SJSA1 (cell line): ENCODE results near the gene ITGA5. TPM values are rescaled to one million over a fixed set of nuclear protein-coding genes. Genes with fewer than 3 reads are reported as not detected.

ENCODE experiments used
- DNase-seq, 2 experiments: peaks; one replicate each; pipeline ENCODE4 v3.0.0-alpha.2; 2015 to 2020; ENCODE audit warnings: low spot score in 2 of 2, low read depth in 1 of 2
- H3K27ac ChIP-seq: fragments of 250-450 bp; sonication (Bioruptor Pico); 2 replicates; pipeline ENCODE4 v1.5.1; 2020; ENCODE audit warnings: mild to moderate bottlenecking, moderate library complexity
- H3K27me3 ChIP-seq: fragments of 250-450 bp; sonication (Bioruptor Pico); replicated peaks from 2 replicates; pipeline ENCODE4 v1.5.1; 2020; ENCODE audit warnings: mild to moderate bottlenecking, moderate library complexity
- H3K36me3 ChIP-seq: fragments of 250-450 bp; sonication (Bioruptor Pico); 2 replicates; pipeline ENCODE4 v1.5.1; 2020; ENCODE audit warnings: mild to moderate bottlenecking
- H3K4me1 ChIP-seq: fragments of 250-450 bp; sonication (Bioruptor Pico); replicated peaks from 2 replicates; pipeline ENCODE4 v1.6.1; 2021; ENCODE audit warnings: mild to moderate bottlenecking
- H3K4me3 ChIP-seq: fragments of 250-450 bp; sonication (Bioruptor Pico); 2 replicates; pipeline ENCODE4 v1.5.1; 2020; ENCODE audit warnings: mild to moderate bottlenecking
- H3K9me3 ChIP-seq: fragments of 250-450 bp; sonication (Bioruptor Pico); replicated peaks from 2 replicates; pipeline ENCODE4 v1.5.1; 2020; ENCODE audit warnings: mild to moderate bottlenecking
- total RNA-seq: library from RNA; depleted of rRNA; stranded (reverse); fragments of >200 nt; shearing (Covaris generic); gene quantifications from 2 replicates; pipeline ENCODE4 v1.2.3, GENCODE V29; 2014

The ITGA5 gene
- total RNA-seq, 1 experiment from 2014 or later: 99.4 TPM

DNA sequence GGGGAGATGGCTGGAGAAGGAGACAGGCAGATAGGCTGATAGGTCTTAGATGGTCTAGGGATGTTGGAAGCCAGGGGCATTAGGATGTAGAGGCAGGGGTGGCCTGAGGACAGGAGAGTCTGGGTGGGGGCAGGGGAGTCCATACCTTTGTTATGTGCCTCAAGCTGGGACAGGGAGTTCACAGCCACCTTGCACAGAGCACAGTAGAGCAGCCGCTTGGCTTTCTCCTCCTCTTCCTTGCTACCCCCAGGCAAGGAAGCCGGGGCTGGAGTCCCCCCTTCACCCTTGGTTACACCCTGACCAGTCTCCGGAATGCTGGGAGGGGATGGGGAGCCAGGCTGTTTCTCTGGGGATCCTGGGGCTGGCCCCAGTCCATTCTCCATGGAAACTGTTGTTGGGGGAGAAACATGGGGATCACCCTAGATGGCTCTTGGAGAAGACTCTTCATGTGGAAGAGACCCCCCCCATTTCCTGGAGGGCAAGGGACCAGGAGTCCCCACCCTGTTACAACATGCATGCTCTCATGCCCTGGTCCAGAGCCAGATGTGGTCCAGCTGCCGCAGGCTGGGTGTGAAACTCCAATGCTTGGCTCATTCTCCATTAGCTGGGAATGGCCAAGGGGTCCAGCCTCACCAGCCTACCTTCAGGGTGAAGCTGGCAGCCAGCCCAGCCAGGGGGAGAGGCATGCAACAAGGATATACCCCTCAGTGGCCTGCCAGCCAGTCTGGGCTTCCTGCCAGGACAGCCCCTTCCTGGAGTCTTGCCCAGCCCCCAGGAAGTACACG is 47.5 kb downstream of the ITGA5 start:
- no peak for DNase-seq
- Histone ChIP-seq H3K36me3 (no peaks in the 10 kb centered on the region), H3K27ac (no peak overlapping the region), H3K4me3 (no peak overlapping the region), H3K9me3 (no peaks in the 10 kb centered on the region), H3K27me3 (no peaks in the 10 kb centered on the region), H3K4me1 (peaks cover 32% of the 10 kb centered on the region)

DNA sequence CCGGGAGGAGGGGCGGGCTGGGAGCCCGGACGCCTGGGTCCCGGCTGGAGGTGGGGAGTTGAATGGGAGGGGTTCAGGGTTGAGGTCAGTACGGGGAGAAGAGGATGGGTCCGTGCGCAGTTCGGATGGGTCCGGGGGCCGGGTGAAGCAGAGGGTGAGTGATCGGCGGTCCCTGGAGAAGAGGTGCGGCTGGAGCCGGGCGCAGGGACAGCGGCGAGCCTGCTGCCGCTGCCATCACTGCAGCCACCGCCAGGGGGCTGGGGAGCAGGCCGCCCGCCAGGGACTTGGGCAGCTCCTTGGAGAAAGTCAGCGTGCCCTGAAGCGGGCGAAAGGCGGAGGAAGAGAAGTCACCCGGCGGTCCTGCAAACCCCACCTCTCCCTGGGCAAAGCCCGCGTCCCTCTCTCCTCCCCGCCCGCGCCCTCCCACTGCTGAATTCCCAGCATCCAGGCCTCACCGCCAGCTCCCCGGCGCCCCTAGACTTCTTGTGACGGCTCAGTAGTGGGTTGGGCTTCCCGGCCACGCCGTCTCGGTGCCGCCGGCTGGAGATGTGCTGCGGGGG is 48.8 kb downstream of the ITGA5 start:
- DNase-seq: peak; percentile 70 to 89
- H3K4me1 ChIP-seq: peaks cover 31% of the 10 kb centered on the region
- H3K36me3 ChIP-seq: no peaks in the 10 kb centered on the region
- no peaks in the 10 kb centered on the region for H3K9me3 ChIP-seq
- H3K4me3 ChIP-seq: peak overlapping the region; percentile 26
- H3K27ac ChIP-seq: no peak overlapping the region
- no peaks in the 10 kb centered on the region for H3K27me3 ChIP-seq

DNA sequence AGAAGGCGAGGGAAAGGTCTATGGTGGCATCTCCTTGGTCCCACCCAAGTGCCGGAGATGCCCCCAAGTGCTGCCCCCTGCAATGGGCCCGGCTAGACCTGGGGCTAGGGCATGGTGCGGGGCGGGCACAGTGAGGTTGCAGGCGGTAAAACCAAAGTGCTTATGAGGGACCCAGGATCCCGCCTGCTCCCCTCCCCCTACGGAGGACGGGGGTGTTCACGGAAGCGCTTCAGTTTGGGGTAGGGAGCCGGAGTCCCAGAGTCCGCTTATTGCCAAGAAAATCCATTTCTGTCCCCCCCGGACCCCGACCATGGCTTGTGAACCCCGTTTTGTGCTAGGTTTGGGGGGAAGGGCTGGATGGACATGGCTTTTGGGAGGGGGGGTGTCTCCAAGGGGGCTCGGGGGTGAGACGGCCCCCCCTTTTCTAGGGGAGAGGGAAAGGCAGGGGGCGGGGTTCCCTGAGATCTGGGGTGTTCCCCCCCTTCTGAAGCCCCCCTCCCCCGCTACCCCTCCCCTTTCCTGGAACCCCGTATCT is 49.4 kb downstream of the ITGA5 start:
- H3K9me3 ChIP-seq: no peaks in the 10 kb centered on the region
- no peaks in the 10 kb centered on the region for H3K36me3 ChIP-seq
- H3K4me1 ChIP-seq: peaks cover 25% of the 10 kb centered on the region
- no peaks in the 10 kb centered on the region for H3K27me3 ChIP-seq
- H3K4me3 ChIP-seq: no peak overlapping the region
- H3K27ac ChIP-seq: no peak overlapping the region
- no peak for DNase-seq

DNA sequence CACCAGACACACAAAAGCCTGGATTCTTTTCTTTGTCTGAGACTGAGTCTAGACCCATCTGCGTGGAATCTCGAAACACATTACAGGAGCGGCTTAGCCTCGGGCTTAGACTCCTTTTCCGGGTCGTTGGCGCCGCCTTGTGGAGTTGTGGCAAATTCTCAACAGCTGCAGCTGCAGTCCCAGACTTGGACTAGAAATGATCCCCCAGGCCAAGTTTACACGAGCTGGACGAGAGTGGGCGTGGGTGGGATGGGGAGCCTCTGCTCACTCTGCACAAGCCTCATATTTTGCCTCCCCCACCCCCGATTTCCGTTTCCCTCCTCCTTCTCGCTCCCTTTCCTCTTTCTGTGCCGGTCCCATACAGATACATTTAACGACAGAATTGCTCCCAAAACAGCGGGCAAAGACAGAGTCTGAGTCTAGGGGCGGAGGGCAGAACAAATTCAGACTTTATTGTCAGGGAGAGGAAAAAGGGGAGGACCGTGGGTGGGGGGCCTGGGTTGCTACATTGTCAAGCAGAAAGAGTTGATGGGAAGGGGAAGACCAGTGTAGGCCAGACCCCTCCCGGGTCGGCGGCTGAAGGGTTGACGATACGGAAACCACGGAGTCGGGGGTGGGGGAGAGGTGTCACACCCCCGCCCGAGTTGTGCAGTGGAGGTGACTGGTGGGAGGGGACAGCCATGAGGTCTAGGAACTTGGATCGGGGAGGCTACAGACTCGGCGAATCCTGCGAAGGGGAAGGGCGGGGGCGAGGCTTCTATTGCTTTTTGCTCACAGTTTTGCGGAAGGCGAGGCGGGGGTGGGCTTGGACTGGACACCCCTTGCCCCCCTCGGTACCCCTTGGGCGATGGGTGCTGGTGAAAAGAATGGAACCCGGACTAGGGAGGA is 50.1 kb downstream of the ITGA5 start:
- Histone ChIP-seq H3K4me1 (peaks cover 18% of the 10 kb centered on the region), H3K36me3 (no peaks in the 10 kb centered on the region), H3K27ac (no peak overlapping the region), H3K27me3 (no peaks in the 10 kb centered on the region), H3K9me3 (no peaks in the 10 kb centered on the region), H3K4me3 (no peak overlapping the region)
- peak; percentile 63 to 87 for DNase-seq

DNA sequence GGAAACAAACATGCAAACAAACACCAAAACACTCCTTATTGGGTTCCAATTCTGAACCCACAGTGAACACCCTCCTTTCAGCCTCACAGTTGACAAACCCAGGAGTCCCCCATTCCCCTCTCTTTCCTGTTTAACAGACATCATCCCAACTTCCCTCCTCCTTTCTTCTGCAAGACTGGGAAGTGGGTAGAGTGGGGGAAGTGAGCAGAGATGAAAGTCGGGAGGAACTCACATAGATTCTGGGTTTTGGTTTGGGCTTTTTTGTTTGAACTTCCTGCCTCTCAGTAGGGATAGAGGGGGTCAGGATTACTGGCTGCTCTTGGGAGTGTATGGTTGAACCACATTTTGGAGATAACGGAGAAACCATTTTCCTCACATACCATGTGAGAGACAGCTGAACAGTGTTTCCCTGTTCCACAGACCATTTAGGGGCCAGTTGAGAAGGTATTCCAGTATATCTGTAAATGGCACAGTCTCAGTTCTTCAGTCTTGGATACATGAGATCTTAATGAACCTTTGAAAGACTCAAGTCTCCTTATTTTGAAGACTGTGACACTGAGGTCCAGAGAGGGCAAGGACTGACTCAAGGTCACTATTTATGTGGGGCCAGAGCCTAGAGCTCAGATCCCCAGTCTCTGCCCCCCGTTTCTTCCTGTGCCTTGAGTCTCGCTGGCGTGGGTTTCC is 50.9 kb downstream of the ITGA5 start:
- DNase-seq: no peak
- no peaks in the 10 kb centered on the region for H3K27me3 ChIP-seq
- H3K4me3 ChIP-seq: no peak overlapping the region
- H3K4me1 ChIP-seq: peaks cover 14% of the 10 kb centered on the region
- H3K9me3 ChIP-seq: no peaks in the 10 kb centered on the region
- no peaks in the 10 kb centered on the region for H3K36me3 ChIP-seq
- no peak overlapping the region for H3K27ac ChIP-seq

- H3K36me3 ChIP-seq: no peaks in the 10 kb centered on the region
- H3K9me3 ChIP-seq: no peaks in the 10 kb centered on the region
- DNase-seq: no peak
- peaks cover 25% of the 10 kb centered on the region for H3K4me1 ChIP-seq
- no peaks in the 10 kb centered on the region for H3K27me3 ChIP-seq
- no peak within 1 kb of the TSS for H3K4me3 ChIP-seq
- H3K27ac ChIP-seq: no peak within 1 kb of the TSS
Measured at GRCh38 chr12:54364413-54364812, 54.7 kb downstream of the ITGA5 start, which contains the start of gene GPR84. TSS of gene GPR84 (minus strand) at chr12:54364486. CDS start at chr12:54363851, 635 bp downstream.

GRCh38 chr12:54363618-54364017 is 55.4 kb downstream of the ITGA5 start:
- H3K4me3 ChIP-seq: no peak overlapping the region
- no peak overlapping the region for H3K27ac ChIP-seq
- H3K9me3 ChIP-seq: no peaks in the 10 kb centered on the region
- no peaks in the 10 kb centered on the region for H3K27me3 ChIP-seq
- no peaks in the 10 kb centered on the region for H3K36me3 ChIP-seq
- DNase-seq: no peak
- peaks cover 24% of the 10 kb centered on the region for H3K4me1 ChIP-seq

DNA sequence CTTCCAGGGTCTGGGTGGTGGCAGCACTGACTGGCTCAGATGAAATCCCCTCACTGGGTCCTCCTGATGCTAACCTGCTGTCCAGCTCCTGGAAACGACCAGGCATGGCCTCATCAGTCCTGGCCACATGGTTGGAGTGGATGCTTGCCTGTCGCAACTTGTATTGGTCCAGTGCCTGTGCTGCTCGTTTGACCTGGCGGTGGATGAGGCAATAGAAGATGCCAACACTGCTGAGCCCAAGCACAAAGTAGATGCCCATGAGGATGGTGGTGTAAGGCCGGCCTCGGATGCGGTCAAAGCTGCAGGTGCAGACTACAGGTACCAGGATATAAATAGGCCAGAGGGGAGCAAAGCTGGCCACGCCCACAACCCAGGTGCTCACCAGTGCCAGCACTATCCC is 56.0 kb downstream of the ITGA5 start:
- Histone ChIP-seq H3K27me3 (no peaks in the 10 kb centered on the region), H3K27ac (no peak overlapping the region), H3K4me1 (peaks cover 24% of the 10 kb centered on the region), H3K4me3 (no peak overlapping the region), H3K9me3 (no peaks in the 10 kb centered on the region), H3K36me3 (no peaks in the 10 kb centered on the region)
- DNase-seq: no peak

DNA sequence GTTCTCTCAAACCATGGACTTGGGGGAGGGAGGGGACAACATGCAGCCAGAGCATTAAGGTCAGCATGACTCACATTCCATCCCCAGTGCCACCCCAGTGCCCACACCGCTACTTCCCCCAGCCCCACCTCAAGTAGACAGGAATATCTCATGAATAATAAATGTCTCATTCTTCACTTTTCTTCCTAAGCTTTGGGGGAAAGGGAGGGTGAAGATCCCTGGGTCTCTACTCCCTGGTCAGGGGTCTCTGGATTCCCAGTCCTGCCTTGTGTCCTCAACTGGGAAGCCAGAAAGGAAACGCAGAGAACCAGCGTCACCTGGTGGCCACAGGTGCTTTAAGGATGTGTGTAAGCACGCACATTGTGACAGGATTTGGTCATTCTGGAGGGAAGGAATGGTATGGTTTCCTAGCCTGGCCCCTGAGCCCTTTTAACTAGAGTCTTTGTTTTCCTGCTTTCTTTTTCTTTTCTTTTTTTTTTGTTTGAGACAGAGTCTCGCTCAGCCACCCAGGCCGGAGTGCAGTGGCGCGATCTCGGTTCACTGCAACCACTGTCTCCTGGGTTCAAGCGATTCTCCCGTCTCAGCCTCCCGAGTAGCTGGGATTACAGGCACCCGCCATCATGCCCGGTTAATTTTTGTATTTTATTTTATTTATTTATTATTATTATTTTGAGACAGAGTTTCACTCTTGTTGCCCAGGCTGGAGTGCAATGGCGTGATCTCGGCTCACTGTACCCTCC is 58.2 kb downstream of the ITGA5 start:
- peak; percentile 69 to 71 for DNase-seq
- H3K27me3 ChIP-seq: no peaks in the 10 kb centered on the region
- H3K4me3 ChIP-seq: no peak overlapping the region
- no peaks in the 10 kb centered on the region for H3K9me3 ChIP-seq
- H3K4me1 ChIP-seq: peaks cover 29% of the 10 kb centered on the region
- no peak overlapping the region for H3K27ac ChIP-seq
- no peaks in the 10 kb centered on the region for H3K36me3 ChIP-seq

DNA sequence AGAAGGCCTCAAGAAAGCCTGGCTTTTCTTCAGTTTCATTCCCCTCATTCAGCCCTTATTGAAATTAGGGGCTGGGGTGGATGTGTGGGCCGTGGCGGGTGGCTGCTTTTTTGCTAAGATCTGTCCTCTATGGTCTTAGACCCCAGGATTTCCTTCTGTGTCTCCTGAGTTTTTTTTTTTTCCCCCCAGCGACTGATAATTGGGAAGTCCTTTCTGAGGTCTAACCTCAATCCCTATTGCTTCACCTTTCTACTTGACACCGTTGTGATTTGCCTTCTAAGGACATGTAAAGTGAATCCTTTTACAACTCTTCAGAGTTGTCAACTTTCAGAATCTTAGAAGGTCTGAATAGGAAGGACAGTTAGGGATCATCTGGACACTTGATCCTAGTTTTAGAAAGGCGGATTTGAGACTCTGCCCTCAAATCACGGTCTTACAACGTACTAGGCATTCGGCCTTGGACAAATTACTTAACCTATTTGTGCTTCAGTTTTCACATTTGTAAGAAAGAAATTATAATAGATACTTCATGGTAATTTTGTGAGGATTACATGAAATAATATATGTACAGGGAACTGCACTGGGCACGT is 59.2 kb downstream of the ITGA5 start:
- H3K36me3 ChIP-seq: no peaks in the 10 kb centered on the region
- H3K27ac ChIP-seq: peak overlapping the region; percentile 78
- no peak for DNase-seq
- H3K4me3 ChIP-seq: peak overlapping the region; percentile 43
- H3K27me3 ChIP-seq: no peaks in the 10 kb centered on the region
- H3K9me3 ChIP-seq: no peaks in the 10 kb centered on the region
- H3K4me1 ChIP-seq: peaks cover 29% of the 10 kb centered on the region

GRCh38 chr12:54358945-54359761 is 59.9 kb downstream of the ITGA5 start:
- Histone ChIP-seq H3K9me3 (no peaks in the 10 kb centered on the region), H3K4me3 (peak overlapping the region; percentile 43), H3K27ac (peak overlapping the region; percentile 78), H3K27me3 (no peaks in the 10 kb centered on the region), H3K4me1 (peaks cover 29% of the 10 kb centered on the region), H3K36me3 (no peaks in the 10 kb centered on the region)
- peak; percentile 96 to 98 for DNase-seq
